Omental fat pad (tissue), 4 donors: ENCODE measurements around the gene COMTD1. TPM values are rescaled to one million over a fixed set of nuclear protein-coding genes. Genes with fewer than 3 reads are reported as not detected.
"Not testable (repeated sequence)": the region's sequence is repeated elsewhere in the genome, so short reads cannot be mapped to it uniquely, and the experiment has no call there.

Experiments used
- ATAC-seq: fragments of 150-250 bp; one replicate; pipeline ENCODE4 v1.9.1; 2016; ENCODE audit warnings: mild to moderate bottlenecking, moderate library complexity; ENCODE audit not compliant: low FRiP score
- DNase-seq: peaks from one replicate; pipeline ENCODE4 v3.0.0-alpha.2; 2019; ENCODE audit warnings: low spot score
- total RNA-seq, 4 donors: library from RNA; depleted of rRNA; stranded (reverse); fragments of >200 nt; gene quantifications; one replicate each; pipeline ENCODE4 v1.1.0, GENCODE V29; 2016
- TF ChIP-seq, protein P1 (sequence below), 3 donors: fragments of 450-650 bp; IDR thresholded peaks; one replicate each; pipeline ENCODE4 v1.5.1; 2016 to 2017; ENCODE audit warnings: antibody characterized with exemption in 3 of 3, mild to moderate bottlenecking in 3 of 3, moderate library complexity in 2 of 3

Gene COMTD1
- total RNA-seq, 4 donors from 2014 or later = 16.1 to 30.6 (median 24.3) TPM

DNA sequence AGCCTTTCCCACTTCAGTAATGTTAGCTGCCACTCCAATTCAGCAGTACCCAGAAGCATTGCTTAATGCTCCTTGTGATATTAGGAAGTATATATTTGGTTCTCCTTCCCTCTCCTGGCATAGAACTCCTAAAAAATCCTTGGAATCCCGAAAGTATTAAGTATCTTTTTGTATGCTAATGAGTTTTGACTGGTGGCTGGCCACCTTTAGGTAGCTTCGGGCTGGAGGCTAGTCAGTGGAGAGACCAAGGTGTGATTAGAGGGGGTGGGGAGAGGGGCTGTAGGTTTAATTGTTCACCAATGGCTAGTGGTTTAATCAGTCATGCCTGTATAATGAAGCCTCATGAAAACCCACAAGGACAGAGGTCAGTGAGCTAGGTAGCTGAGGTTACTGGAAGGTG, 12.2 kb downstream of the COMTD1 start:
- DNase-seq (no peak), ATAC-seq (no peak)
- TF ChIP-seq, protein P1, sequence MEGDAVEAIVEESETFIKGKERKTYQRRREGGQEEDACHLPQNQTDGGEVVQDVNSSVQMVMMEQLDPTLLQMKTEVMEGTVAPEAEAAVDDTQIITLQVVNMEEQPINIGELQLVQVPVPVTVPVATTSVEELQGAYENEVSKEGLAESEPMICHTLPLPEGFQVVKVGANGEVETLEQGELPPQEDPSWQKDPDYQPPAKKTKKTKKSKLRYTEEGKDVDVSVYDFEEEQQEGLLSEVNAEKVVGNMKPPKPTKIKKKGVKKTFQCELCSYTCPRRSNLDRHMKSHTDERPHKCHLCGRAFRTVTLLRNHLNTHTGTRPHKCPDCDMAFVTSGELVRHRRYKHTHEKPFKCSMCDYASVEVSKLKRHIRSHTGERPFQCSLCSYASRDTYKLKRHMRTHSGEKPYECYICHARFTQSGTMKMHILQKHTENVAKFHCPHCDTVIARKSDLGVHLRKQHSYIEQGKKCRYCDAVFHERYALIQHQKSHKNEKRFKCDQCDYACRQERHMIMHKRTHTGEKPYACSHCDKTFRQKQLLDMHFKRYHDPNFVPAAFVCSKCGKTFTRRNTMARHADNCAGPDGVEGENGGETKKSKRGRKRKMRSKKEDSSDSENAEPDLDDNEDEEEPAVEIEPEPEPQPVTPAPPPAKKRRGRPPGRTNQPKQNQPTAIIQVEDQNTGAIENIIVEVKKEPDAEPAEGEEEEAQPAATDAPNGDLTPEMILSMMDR (IDR thresholded peaks at IDR 0.05) = no peak

DNA sequence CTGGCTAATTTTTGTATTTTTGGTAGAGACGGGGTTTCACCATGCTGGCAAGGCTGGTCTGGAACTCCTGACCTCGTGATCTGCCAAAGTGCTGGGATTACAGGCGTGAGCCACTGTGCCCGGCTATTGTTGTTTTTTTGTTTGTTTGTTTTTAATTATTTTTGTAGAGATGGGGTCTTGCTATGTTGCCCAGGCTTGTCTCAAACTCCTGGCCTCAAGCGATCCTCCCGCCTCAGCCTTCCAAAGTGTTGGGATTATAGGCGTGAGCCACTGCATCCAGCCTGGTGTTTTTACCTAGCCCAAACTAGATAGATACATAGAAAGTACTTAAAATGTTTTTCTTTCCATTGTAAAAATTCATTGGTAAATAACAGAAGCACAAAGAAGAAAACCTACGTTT, 14.3 kb downstream of the COMTD1 start:
- ATAC-seq = not testable (repeated sequence)

DNA sequence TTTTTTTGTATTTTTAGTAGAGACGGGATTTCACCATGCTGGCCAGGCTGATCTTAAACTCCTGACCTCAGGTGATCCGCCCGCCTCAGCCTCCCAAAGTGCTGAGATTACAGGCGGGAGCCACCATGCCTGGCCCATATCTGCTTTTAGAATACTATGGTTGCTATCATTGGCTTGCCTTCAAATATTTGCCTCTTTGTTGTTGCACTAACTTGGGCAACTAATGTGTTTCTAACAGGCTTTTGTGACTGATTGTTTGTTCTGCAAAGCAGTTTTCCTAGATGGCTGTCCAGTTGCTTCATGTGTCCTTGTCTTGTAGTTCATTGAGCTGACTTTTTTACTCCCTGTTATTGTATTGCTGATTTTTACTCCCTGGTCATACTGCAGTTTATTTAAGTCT, 15.5 kb downstream of the COMTD1 start:
- TF ChIP-seq, protein P1 (IDR thresholded peaks at IDR 0.05) = no peak
- DNase-seq (no peak), ATAC-seq (no peak)

More for the DNA sequence above, 14.3 kb downstream of the COMTD1 start:
- not testable (repeated sequence) for DNase-seq

DNA sequence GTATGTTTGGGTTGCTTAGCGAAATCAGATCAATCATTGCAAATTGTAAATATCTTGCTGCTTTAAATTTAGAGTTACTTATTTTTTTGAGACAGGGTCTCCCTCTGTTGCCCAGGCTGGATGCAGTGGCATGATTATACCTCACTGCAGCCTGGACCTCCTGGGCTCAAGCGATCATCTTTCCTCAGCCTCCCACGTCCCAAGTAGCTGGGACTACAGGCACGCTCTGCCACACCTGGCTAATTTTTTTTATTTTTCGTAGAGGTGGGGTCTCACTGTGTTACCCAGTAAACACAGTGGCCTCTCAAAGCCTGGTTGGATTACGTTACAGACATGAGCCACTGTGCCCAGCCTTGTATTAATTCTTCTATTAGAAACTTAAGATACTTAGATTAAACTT, 23.4 kb downstream of the COMTD1 start:
- DNase-seq (no peak), ATAC-seq (no peak)
- TF ChIP-seq, protein P1 (IDR thresholded peaks at IDR 0.05) = no peak

DNA sequence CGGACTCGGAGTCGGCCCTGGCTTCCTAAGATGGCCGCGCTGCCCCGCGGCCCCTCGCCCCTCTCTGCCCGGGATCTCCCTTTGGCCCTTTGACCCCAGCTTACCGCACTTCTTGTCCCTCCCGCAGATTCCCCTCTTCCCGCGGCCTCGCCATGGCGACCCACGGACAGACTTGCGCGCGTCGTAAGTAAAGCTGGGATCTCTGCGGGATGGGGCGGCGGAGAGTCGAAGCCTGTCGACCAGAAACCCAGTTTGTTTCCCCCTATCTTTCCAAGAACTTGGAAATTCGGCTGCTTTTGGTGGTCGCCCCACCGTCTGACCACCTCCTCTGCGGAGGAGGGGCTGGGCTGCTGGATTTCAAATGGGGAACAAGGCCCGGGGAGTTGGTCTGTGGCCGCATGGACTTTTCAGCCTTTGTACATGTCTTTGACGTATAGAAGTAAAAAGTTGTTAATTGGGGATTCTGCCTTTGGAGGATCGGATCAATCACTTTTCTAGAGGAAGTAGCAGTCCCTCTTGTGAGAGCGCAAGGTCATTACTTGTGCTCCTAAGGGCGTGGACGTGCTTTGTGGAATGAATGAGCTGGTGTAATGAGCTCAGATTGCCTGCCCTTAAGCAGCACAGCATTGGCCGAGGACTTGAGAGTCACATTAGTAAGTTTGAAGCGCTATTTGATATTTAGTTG, 24.6 kb downstream of the COMTD1 start:
- TF ChIP-seq, protein P1 (IDR thresholded peaks at IDR 0.05) = no peak
- ATAC-seq (peak; percentile 31), DNase-seq (no peak)

DNA sequence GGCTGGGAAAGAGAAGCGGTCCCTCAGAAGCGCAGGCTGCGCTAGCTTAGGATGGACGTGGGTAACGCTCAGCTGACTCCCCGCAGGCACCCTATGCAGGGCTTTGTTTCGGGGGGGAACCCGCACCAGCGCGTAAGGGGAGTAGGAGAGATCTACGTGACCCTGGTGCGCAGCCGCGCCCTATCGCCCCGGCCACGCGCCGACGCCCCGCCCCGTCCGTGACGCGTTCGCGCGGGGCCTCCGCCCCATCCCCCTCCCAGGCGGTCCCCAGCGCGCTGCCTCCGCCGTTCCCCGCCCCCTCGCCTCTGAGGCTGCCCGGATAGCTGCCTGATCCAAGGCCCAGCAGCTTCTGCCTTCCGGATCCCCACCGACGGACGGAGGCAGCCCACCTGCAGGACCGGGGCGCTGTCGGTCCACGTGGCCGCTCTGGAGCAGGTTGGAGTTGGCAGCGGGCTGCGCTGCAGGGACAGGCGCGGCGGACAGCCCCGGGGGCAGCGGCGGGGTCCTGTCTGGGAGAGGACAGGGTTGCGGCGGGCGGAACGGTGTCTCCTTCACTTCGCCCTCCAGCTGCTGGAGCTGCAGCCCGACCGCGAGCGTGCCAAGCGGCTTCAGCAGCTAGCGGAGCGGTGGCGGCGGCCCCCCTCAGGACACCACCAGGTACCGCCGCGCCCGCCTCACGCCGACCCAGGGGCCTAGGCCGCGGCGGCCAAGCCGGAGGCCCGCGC, 25.3 kb downstream of the COMTD1 start, which contains the start of gene VDAC2:
VDAC2 (plus strand) TSS at position 515 of the 725 bp plus-strand sequence. CDS start 363 bp downstream, outside the sequence.
- ATAC-seq (peak; percentile 96), DNase-seq (peak; percentile 70)
- TF ChIP-seq, protein P1 (IDR thresholded peaks at IDR 0.05) = no peak

DNA sequence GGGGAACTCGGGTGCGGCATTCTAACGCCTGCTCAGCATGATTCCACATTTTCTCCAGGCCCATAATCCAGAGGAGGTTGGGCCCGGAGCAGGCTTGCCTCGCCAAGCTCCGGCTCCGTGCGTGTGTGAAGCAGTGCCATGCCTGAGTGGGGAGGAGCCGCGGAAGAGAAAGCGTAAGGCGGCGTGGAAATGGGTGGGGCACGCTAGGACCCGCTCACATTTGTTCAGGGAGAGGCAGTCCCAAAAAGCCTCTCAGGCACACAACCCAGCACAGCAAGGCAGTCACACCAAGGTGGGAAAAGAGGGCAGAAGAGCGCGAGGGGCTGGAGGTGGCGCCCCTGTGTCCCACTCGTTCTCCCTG, 25.9 kb downstream of the COMTD1 start:
- ATAC-seq (peak; percentile 73), DNase-seq (no peak)
- TF ChIP-seq, protein P1 (IDR thresholded peaks at IDR 0.05) = no peak
